Tibial nerve (tissue), 4 donors: ENCODE data around the gene BMP8B.

ENCODE experiments used
- CTCF ChIP-seq, 5 experiments: fragments of 200-600 bp in 3 of 5; fragments of 450-650 bp in 2 of 5; sonication (generic) in 3 of 5; IDR thresholded peaks; one replicate each; pipeline ENCODE4 v1.5.1; 2016 to 2019; ENCODE audit warnings: antibody characterized with exemption in 5 of 5, mild to moderate bottlenecking in 3 of 5, moderate library complexity in 2 of 5
- EP300 ChIP-seq, 2 donors: sonication (generic); formaldehyde crosslinking; IDR thresholded peaks; one replicate each; pipeline ENCODE4 v1.6.1; 2017; ENCODE audit warnings: antibody characterized with exemption in 2 of 2, mild to moderate bottlenecking in 1 of 2

GRCh38 chr1:39835935-39836594 lies 47.4 kb upstream of the BMP8B start:
- TF ChIP-seq CTCF (IDR thresholded peaks at IDR 0.05) (no peak), EP300 (IDR thresholded peaks at IDR 0.05) (no peak)
